Kidney (tissue), 14 donors: ENCODE data around the gene LDB3. TPM values are rescaled to one million over a fixed set of nuclear protein-coding genes. Genes with fewer than 3 reads are reported as not detected.

Source experiments
- DNase-seq, 5 donors: peaks; one replicate each; pipeline ENCODE4 v3.0.0-alpha.2; 2013 to 2020
- FAIRE-seq: peaks from 2 replicates; lab custom pipeline; 2012; peaks lifted over from hg19 to GRCh38; lab: Jason Lieb, UNC
- H3K27ac ChIP-seq, 2 donors: one replicate each; pipeline ENCODE4 v1.7.0; 2013; ENCODE audit warnings: low read depth in 2 of 2, low read length in 2 of 2, inconsistent platforms in 1 of 2
- H3K27me3 ChIP-seq: one replicate; pipeline ENCODE4 v1.7.1; 2013; ENCODE audit warnings: low read length, inconsistent platforms; ENCODE audit not compliant: control insufficient read depth, insufficient read depth
- H3K36me3 ChIP-seq, 3 donors: one replicate each; pipeline versions ENCODE4 v1.7.0 to v1.7.1; 2013; ENCODE audit warnings: low read length in 3 of 3, control low read depth in 1 of 3, inconsistent platforms in 1 of 3; ENCODE audit not compliant: insufficient read depth in 3 of 3, control insufficient read depth in 2 of 3
- H3K4me1 ChIP-seq, 3 donors: one replicate each; pipeline versions ENCODE4 v1.7.0 to v1.7.1; 2013; ENCODE audit warnings: low read length in 3 of 3, inconsistent platforms in 1 of 3, low read depth in 1 of 3; ENCODE audit not compliant: control insufficient read depth in 2 of 3, insufficient read depth in 2 of 3
- H3K4me3 ChIP-seq, 3 donors: one replicate each; pipeline versions ENCODE4 v1.7.0 to v1.8.1; 2013; ENCODE audit warnings: low read length in 3 of 3, control low read depth in 1 of 3, inconsistent platforms in 1 of 3
- H3K9ac ChIP-seq, 3 donors: one replicate each; pipeline versions ENCODE4 v1.7.0 to v1.7.1; 2013; ENCODE audit warnings: low read length in 3 of 3, control low read depth in 1 of 3, inconsistent platforms in 1 of 3
- H3K9me3 ChIP-seq, 3 donors: one replicate each; pipeline versions ENCODE4 v1.7.0 to v1.7.1; 2013; ENCODE audit warnings: low read length in 3 of 3, control low read depth in 1 of 3, inconsistent platforms in 1 of 3; ENCODE audit not compliant: control insufficient read depth in 2 of 3, insufficient read depth in 1 of 3
- intact Hi-C: fragments of 100-400 bp; cut with DNase I; formaldehyde crosslinking; loops from one replicate; pipeline ENCODE4 v1.11.1; 2022
- polyA plus RNA-seq: library from polyadenylated mRNA; stranded (reverse); fragments of 350-450 nt; fragmentation: Illumina TruSeq; extraction: RNeasy Lipid Tissue Mini Kit (QIAGEN cat#74804); gene quantifications from one replicate; pipeline ENCODE4 v1.2.3, GENCODE V29; 2014; ENCODE audit warnings: low read depth, low replicate concordance; ENCODE audit not compliant: insufficient read depth
- total RNA-seq: library from RNA; stranded (reverse); fragmentation: NEBNext Ultra II Directional; extraction: Animal tissue kit (Norgen Biotek cat#: 25700); gene quantifications from one replicate; pipeline ENCODE4 v1.2.1, GENCODE V29; 2021
- TF ChIP-seq, protein P1 (sequence below): IDR thresholded peaks from 3 replicates; pipeline ENCODE4 v1.5.1; 2012; ENCODE audit warnings: mild to moderate bottlenecking, moderate library complexity, borderline replicate concordance; ENCODE audit not compliant: insufficient read depth; ENCODE audit errors: extremely low read depth
- donor health status: control.
- donor health status: control.
- donor health status: control.
- donor health status: control.
- donor health status: control.
- donor health status: DM: yes; HTN: yes; CAD: no.
- donor health status: Normal renal cell carcinoma (clear cell type).

The LDB3 gene
- total and polyA plus RNA-seq, 2 donors from 2014 or later, result 3.3 to 7.7 TPM

DNA sequence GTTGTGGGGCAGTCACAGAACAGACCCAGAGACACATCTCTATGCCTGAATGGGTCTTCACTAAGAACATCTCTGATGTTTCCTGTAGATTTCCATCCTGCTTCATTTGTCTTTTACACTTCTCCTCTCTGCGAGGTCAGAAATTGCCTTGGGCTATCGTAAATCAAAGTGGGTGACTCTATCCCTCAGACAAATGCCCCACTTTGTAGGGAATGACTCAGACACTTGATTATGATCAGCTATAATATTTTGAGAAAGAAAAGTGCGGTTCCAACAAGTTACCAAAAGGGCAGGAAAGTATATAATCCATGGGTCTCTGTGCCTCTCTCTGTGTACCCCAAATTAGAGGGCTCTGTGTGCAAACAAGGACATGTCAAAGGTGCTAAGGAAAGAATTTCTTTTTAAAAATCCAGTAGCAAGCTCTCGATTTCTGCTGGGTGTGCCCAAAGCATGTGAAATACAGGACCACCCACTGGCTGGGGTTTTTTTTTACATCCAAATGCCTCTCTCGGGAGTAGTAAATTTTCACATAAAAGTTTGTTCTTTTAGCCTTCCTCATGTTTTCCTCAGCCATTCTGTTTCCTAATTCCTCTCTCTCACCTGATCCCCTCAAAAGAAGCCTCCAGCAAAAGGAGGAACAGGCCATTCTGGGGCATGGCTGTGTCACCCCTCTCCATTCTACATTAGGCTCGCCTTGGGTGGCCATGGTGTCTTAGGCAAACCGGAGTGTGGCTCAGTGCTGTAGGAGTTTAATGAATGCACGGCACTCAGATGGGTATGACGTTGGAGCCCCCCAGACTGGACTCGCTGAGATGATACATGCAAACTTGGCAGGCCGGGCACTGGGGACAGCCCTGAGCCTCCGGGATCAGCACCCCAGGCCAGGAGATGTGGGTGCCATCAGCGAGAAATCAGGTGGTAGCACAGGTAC, 20.3 kb upstream of the LDB3 start:
- no peak for DNase-seq
- no peak overlapping the region for H3K4me3 ChIP-seq
- no peak for FAIRE-seq
- no peaks in the 10 kb centered on the region for H3K36me3 ChIP-seq
- intact Hi-C loops, result no loop called here
- H3K9me3 ChIP-seq, result no peaks in the 10 kb centered on the region
- H3K27ac ChIP-seq, result no peak overlapping the region
- no peaks in the 10 kb centered on the region for H3K27me3 ChIP-seq
- peaks cover 0 to 5% (median 0%) of the 10 kb centered on the region in 3 donors for H3K4me1 ChIP-seq
- H3K9ac ChIP-seq, result no peak overlapping the region
- TF ChIP-seq, protein P1, sequence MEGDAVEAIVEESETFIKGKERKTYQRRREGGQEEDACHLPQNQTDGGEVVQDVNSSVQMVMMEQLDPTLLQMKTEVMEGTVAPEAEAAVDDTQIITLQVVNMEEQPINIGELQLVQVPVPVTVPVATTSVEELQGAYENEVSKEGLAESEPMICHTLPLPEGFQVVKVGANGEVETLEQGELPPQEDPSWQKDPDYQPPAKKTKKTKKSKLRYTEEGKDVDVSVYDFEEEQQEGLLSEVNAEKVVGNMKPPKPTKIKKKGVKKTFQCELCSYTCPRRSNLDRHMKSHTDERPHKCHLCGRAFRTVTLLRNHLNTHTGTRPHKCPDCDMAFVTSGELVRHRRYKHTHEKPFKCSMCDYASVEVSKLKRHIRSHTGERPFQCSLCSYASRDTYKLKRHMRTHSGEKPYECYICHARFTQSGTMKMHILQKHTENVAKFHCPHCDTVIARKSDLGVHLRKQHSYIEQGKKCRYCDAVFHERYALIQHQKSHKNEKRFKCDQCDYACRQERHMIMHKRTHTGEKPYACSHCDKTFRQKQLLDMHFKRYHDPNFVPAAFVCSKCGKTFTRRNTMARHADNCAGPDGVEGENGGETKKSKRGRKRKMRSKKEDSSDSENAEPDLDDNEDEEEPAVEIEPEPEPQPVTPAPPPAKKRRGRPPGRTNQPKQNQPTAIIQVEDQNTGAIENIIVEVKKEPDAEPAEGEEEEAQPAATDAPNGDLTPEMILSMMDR, result no peak

- TF ChIP-seq, protein P1, result no peak
- no peak for FAIRE-seq
- DNase-seq, result peak in 4 of 5 donors; percentile 50 to 84 (median 54)
- no peaks in the 10 kb centered on the region for H3K9me3 ChIP-seq
- no peaks in the 10 kb centered on the region for H3K36me3 ChIP-seq
- intact Hi-C loops, result no loop called here
- H3K27me3 ChIP-seq, result no peaks in the 10 kb centered on the region
- no peak overlapping the region for H3K27ac ChIP-seq
- H3K4me1 ChIP-seq, result peaks cover 0 to 5% (median 0%) of the 10 kb centered on the region in 3 donors
- H3K9ac ChIP-seq, result no peak overlapping the region
- no peak overlapping the region for H3K4me3 ChIP-seq
These were observed 19.4 kb upstream of the LDB3 start for GRCh38 chr10:86648704-86649427.

DNA sequence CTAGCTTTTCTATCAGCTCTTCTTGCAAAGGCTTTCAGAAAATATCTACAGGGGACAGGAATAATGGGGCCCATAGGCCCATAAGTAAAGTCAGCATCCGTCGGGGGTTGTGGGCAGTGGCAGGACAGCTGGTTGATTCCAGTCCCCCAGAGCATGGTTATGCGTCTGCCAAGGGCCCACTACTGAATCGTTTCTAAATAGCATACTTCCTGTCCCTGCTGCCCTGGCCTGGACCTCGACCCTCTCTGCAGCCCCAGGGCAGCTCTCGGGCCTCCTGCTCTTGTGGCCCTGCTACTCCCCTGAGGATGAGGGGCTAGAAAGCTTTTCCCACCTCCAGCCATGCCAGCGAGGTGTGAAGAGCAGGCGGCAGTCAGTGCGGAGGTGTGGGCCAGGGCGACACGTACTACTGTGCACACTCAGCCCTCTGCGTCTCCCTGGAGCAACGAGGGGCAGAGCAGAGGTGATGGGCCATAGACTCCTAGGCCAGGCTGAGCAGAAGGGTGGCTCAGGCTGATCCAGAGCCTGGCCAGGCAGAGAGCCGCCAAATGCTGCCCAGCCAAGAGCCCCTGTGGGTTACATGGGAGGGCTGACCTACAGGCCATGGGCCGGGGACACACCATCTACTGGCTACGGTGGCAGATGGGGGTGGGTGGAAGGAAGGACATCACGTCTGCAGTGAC, 18.7 kb upstream of the LDB3 start:
- Histone ChIP-seq H3K9me3 (no peaks in the 10 kb centered on the region), H3K4me3 (no peak overlapping the region), H3K4me1 (peaks cover 0 to 5% (median 0%) of the 10 kb centered on the region in 3 donors), H3K27me3 (no peaks in the 10 kb centered on the region), H3K9ac (no peak overlapping the region), H3K36me3 (no peaks in the 10 kb centered on the region), H3K27ac (no peak overlapping the region)
- FAIRE-seq (no peak), DNase-seq (peak in 2 of 5 donors; percentile 9 to 69)
- intact Hi-C loops, result no loop called here
- TF ChIP-seq, protein P1, result no peak
